Testis (tissue), 3 donors: Measurements from ENCODE around the gene IDI2. TPM values are rescaled to one million over a fixed set of nuclear protein-coding genes. Genes with fewer than 3 reads are reported as not detected.

Experiments used
- DNase-seq: peaks from one replicate; pipeline ENCODE4 v3.0.0-alpha.2; 2019
- H3K27ac ChIP-seq, 2 donors: fragments of 200-600 bp; sonication (generic); one replicate each; pipeline ENCODE4 v1.5.1; 2019
- H3K27me3 ChIP-seq: fragments of 200-600 bp; sonication (generic); one replicate; pipeline ENCODE4 v1.5.1; 2019
- H3K36me3 ChIP-seq: fragments of 200-600 bp; sonication (generic); one replicate; pipeline ENCODE4 v1.5.1; 2017; ENCODE audit warnings: low read depth; ENCODE audit errors: missing control alignments
- H3K4me1 ChIP-seq: fragments of 200-600 bp; sonication (generic); one replicate; pipeline ENCODE4 v1.5.1; 2019
- H3K4me3 ChIP-seq, 2 donors: fragments of 200-600 bp; sonication (generic); one replicate each; pipeline ENCODE4 v1.5.1; 2017 to 2019
- H3K9me3 ChIP-seq: fragments of 200-600 bp; sonication (generic); one replicate; pipeline ENCODE4 v1.5.1; 2017
- CTCF ChIP-seq, 3 experiments: fragments of 450-650 bp in 2 of 3; fragments of 200-600 bp in 1 of 3; sonication (generic) in 1 of 3; IDR thresholded peaks; one replicate each; pipeline ENCODE4 v1.5.1; 2016 to 2019; ENCODE audit warnings: antibody characterized with exemption in 3 of 3, mild to moderate bottlenecking in 2 of 3, moderate library complexity in 1 of 3
- POLR2A ChIP-seq: fragments of 450-650 bp; IDR thresholded peaks from one replicate; pipeline ENCODE4 v1.6.1; 2017; ENCODE audit warnings: antibody characterized with exemption, mild to moderate bottlenecking, moderate library complexity
- WGBS, 2 donors: methylation state at CpG; one replicate each; pipeline ENCODE4 v1.1.5; 2018; 5-methylcytosine and 5-hydroxymethylcytosine counted together
- intact Hi-C: fragments of 100-400 bp; cut with DNase I; formaldehyde crosslinking; loops from one replicate; pipeline ENCODE4 v1.15.1; 2023; ENCODE audit warnings: low total_unique reads
- polyA plus RNA-seq: library from polyadenylated mRNA; stranded (reverse); fragments of 350-450 nt; fragmentation: Illumina TruSeq; extraction: RNeasy Lipid Tissue Mini Kit (QIAGEN cat#74804); gene quantifications from one replicate; pipeline ENCODE4 v1.2.3, GENCODE V29; 2014; ENCODE audit warnings: low read depth, low replicate concordance; ENCODE audit not compliant: insufficient read depth
- total RNA-seq, 2 donors: library from RNA; depleted of rRNA; stranded (reverse); fragments of >200 nt; gene quantifications; one replicate each; pipeline ENCODE4 v1.2.3, GENCODE V29; 2016

IDI2 gene
- total and polyA plus RNA-seq, 3 donors from 2014 or later = 0.79 to 1.1 TPM; not detected in 1

- Histone ChIP-seq H3K27ac (no peak overlapping the region), H3K27me3 (no peaks in the 10 kb centered on the region), H3K4me1 (no peaks in the 10 kb centered on the region), H3K4me3 (no peak overlapping the region), H3K36me3 (no peaks in the 10 kb centered on the region), H3K9me3 (no peaks in the 10 kb centered on the region)
- 97 to 98% methylated on average over 5 of the region's 5 CpGs for WGBS, 2 donors
- TF ChIP-seq CTCF (IDR thresholded peaks at IDR 0.05) = no peak
- no peak for TF ChIP-seq POLR2A
- intact Hi-C loops = no loop called here
- DNase-seq = no peak
Observed at GRCh38 chr10:1002425-1003006, 23.1 kb downstream of the IDI2 start.

- no peaks in the 10 kb centered on the region for H3K36me3 ChIP-seq
- no peak for DNase-seq
- intact Hi-C loops = no loop called here
Observed at GRCh38 chr10:997266-998022, 28.2 kb downstream of the IDI2 start.

GRCh38 chr10:996031-996430 lies 29.6 kb downstream of the IDI2 start:
- no peak for DNase-seq
- Histone ChIP-seq H3K36me3 (no peaks in the 10 kb centered on the region), H3K27me3 (no peaks in the 10 kb centered on the region), H3K4me1 (no peaks in the 10 kb centered on the region), H3K4me3 (no peak overlapping the region), H3K27ac (no peak overlapping the region), H3K9me3 (no peaks in the 10 kb centered on the region)
- TF ChIP-seq CTCF (IDR thresholded peaks at IDR 0.05) (no peak), POLR2A (no peak)
- WGBS, 2 donors = 94 to 97% methylated on average over 12 of the region's 12 CpGs
- intact Hi-C loops = no loop called here

More at GRCh38 chr10:997266-998022, 28.2 kb downstream of the IDI2 start:
- TF ChIP-seq POLR2A (no peak), CTCF (IDR thresholded peaks at IDR 0.05) (no peak)
- Histone ChIP-seq H3K27me3 (no peaks in the 10 kb centered on the region), H3K9me3 (no peaks in the 10 kb centered on the region), H3K27ac (no peak overlapping the region), H3K4me1 (no peaks in the 10 kb centered on the region), H3K4me3 (no peak overlapping the region)
- 83 to 84% methylated on average over 19 of the region's 19 CpGs for WGBS, 2 donors

- intact Hi-C loops = no loop called here
- Histone ChIP-seq H3K4me1 (no peaks in the 10 kb centered on the region), H3K36me3 (no peaks in the 10 kb centered on the region), H3K4me3 (no peak overlapping the region), H3K27me3 (no peaks in the 10 kb centered on the region), H3K9me3 (no peaks in the 10 kb centered on the region), H3K27ac (no peak overlapping the region)
- no peak for TF ChIP-seq CTCF (IDR thresholded peaks at IDR 0.05)
- TF ChIP-seq POLR2A = no peak
- DNase-seq = no peak
- 79 to 91% methylated on average over 7 of the region's 7 CpGs for WGBS, 2 donors
Observed at GRCh38 chr10:995559-995926, 30.1 kb downstream of the IDI2 start.
